Measurements from ENCODE around the gene MT1X.

GRCh38 chr16:56728980-56729734 lies 46.9 kb downstream of the MT1X start:
- TF ChIP-seq CTCF (IDR thresholded peaks at IDR 0.05) = no peak
- no peak for TF ChIP-seq ATF2 (CRISPR knock-in tag; IDR thresholded peaks at IDR 0.05; ENCODE audit: borderline replicate concordance, low read depth)
- TF ChIP-seq NR1H2 (CRISPR knock-in tag; IDR thresholded peaks at IDR 0.05) = no peak
- TF ChIP-seq STAT6 (CRISPR knock-in tag; conservative IDR thresholded peaks at IDR 0.05; ENCODE audit: low read depth) = no peak
- TF ChIP-seq E2F4 (CRISPR knock-in tag; IDR thresholded peaks at IDR 0.05; ENCODE audit: borderline replicate concordance, low read depth) = no peak
- no peak for TF ChIP-seq NR3C1 (CRISPR knock-in tag; conservative IDR thresholded peaks at IDR 0.05; ENCODE audit: low read depth)
- TF ChIP-seq ZNF281 (CRISPR knock-in tag; IDR thresholded peaks at IDR 0.05) = no peak
- no peak for TF ChIP-seq ZNF416 (CRISPR knock-in tag; IDR thresholded peaks at IDR 0.05)
- TF ChIP-seq CREB1 (CRISPR knock-in tag; IDR thresholded peaks at IDR 0.05) = no peak
- TF ChIP-seq MLX (CRISPR knock-in tag; IDR thresholded peaks at IDR 0.05) = no peak
- TF ChIP-seq IRF1 (CRISPR knock-in tag; IDR thresholded peaks at IDR 0.05) = no peak
- TF ChIP-seq AFF4 (CRISPR knock-in tag; IDR thresholded peaks at IDR 0.05; ENCODE audit: borderline replicate concordance) = no peak
- TF ChIP-seq USF2 (CRISPR knock-in tag; IDR thresholded peaks at IDR 0.05) = no peak
- no peak for TF ChIP-seq ATF6 (CRISPR knock-in tag; IDR thresholded peaks at IDR 0.05)
